Right atrium auricular region (tissue), 2 donors: ENCODE data around the gene GLI3. TPM values are rescaled to one million over a fixed set of nuclear protein-coding genes. Genes with fewer than 3 reads are reported as not detected.
A peak's percentile ranks its signal among the peaks of the same experiment; 100 is the strongest.

Experiments used
- DNase-seq: peaks from one replicate; pipeline ENCODE4 v3.0.0-alpha.2; 2019; ENCODE audit warnings: low spot score
- H3K27ac ChIP-seq, 2 donors: fragments of 200-600 bp; sonication (generic); 1 replicate in 1 of 2; 2 replicates in 1 of 2; pipeline ENCODE4 v1.5.1; 2016 to 2019
- H3K27me3 ChIP-seq, 2 donors: fragments of 200-600 bp; sonication (generic); one replicate each; pipeline versions ENCODE4 v1.5.1 to v1.6.0; 2017 to 2019
- H3K36me3 ChIP-seq: fragments of 200-600 bp; sonication (generic); one replicate; pipeline ENCODE4 v1.5.1; 2016
- H3K4me1 ChIP-seq, 2 donors: fragments of 200-600 bp; sonication (generic); one replicate each; pipeline versions ENCODE4 v1.5.1 to v1.6.0; 2017 to 2019
- H3K4me3 ChIP-seq, 2 donors: fragments of 200-600 bp; sonication (generic); 1 replicate in 1 of 2; 2 replicates in 1 of 2; pipeline ENCODE4 v1.5.1; 2017 to 2019; ENCODE audit warnings: mild to moderate bottlenecking in 1 of 2, moderate library complexity in 1 of 2
- H3K9me3 ChIP-seq, 2 donors: fragments of 200-600 bp; sonication (generic); one replicate each; pipeline ENCODE4 v1.5.1; 2019
- CTCF ChIP-seq, 2 donors: fragments of 200-600 bp; sonication (generic); IDR thresholded peaks; one replicate each; pipeline ENCODE4 v1.5.1; 2019; ENCODE audit warnings: antibody characterized with exemption in 2 of 2
- total RNA-seq, 2 donors: library from RNA; depleted of rRNA; stranded (reverse); fragments of >200 nt; gene quantifications; one replicate each; pipeline ENCODE4 v1.1.0, GENCODE V29; 2016

Gene GLI3
- total RNA-seq, 2 donors from 2014 or later, result 1.5 to 2.0 TPM

- Histone ChIP-seq H3K27ac (no peak overlapping the region), H3K27me3 (no peaks in the 10 kb centered on the region), H3K36me3 (no peaks in the 10 kb centered on the region), H3K9me3 (no peaks in the 10 kb centered on the region), H3K4me3 (no peak overlapping the region), H3K4me1 (no peaks in the 10 kb centered on the region)
- TF ChIP-seq CTCF (IDR thresholded peaks at IDR 0.05), result peak in 1 of 2 donors; percentile 34
- no peak for DNase-seq
Observed at GRCh38 chr7:42272793-42273665, 36.0 kb upstream of the GLI3 start.

- no peak overlapping the region for H3K4me3 ChIP-seq
- H3K36me3 ChIP-seq, result no peaks in the 10 kb centered on the region
- no peaks in the 10 kb centered on the region for H3K4me1 ChIP-seq
- H3K27ac ChIP-seq, result no peak overlapping the region
- H3K27me3 ChIP-seq, result no peaks in the 10 kb centered on the region
- no peak for TF ChIP-seq CTCF (IDR thresholded peaks at IDR 0.05)
- no peak for DNase-seq
- H3K9me3 ChIP-seq, result no peaks in the 10 kb centered on the region
Observed at GRCh38 chr7:42269161-42269560, 32.2 kb upstream of the GLI3 start.

GRCh38 chr7:42264702-42265101 is 27.7 kb upstream of the GLI3 start:
- Histone ChIP-seq H3K4me1 (no peaks in the 10 kb centered on the region), H3K27ac (no peak overlapping the region), H3K27me3 (no peaks in the 10 kb centered on the region), H3K36me3 (no peaks in the 10 kb centered on the region), H3K4me3 (no peak overlapping the region), H3K9me3 (no peaks in the 10 kb centered on the region)
- TF ChIP-seq CTCF (IDR thresholded peaks at IDR 0.05), result no peak
- DNase-seq, result no peak

- DNase-seq, result no peak
- Histone ChIP-seq H3K4me3 (no peak overlapping the region), H3K27me3 (no peaks in the 10 kb centered on the region), H3K9me3 (no peaks in the 10 kb centered on the region), H3K36me3 (no peaks in the 10 kb centered on the region), H3K4me1 (no peaks in the 10 kb centered on the region), H3K27ac (peak overlapping the region; percentile 3 to 59)
- no peak for TF ChIP-seq CTCF (IDR thresholded peaks at IDR 0.05)
Observed at GRCh38 chr7:42263971-42264370, 27.0 kb upstream of the GLI3 start.

- Histone ChIP-seq H3K36me3 (no peaks in the 10 kb centered on the region), H3K27me3 (no peaks in the 10 kb centered on the region), H3K27ac (peak overlapping the region; percentile 3 to 59), H3K4me3 (no peak overlapping the region), H3K4me1 (no peaks in the 10 kb centered on the region), H3K9me3 (no peaks in the 10 kb centered on the region)
- DNase-seq, result no peak
- no peak for TF ChIP-seq CTCF (IDR thresholded peaks at IDR 0.05)
Observed at GRCh38 chr7:42262964-42263363, 26.0 kb upstream of the GLI3 start.

GRCh38 chr7:42254217-42254616 is 17.2 kb upstream of the GLI3 start:
- no peak overlapping the region for H3K27ac ChIP-seq
- TF ChIP-seq CTCF (IDR thresholded peaks at IDR 0.05), result no peak
- DNase-seq, result no peak
- H3K4me1 ChIP-seq, result no peaks in the 10 kb centered on the region
- H3K9me3 ChIP-seq, result no peaks in the 10 kb centered on the region
- H3K36me3 ChIP-seq, result no peaks in the 10 kb centered on the region
- no peaks in the 10 kb centered on the region for H3K27me3 ChIP-seq
- no peak overlapping the region for H3K4me3 ChIP-seq
